ENCODE measurements around the gene DCHS1.

DNA sequence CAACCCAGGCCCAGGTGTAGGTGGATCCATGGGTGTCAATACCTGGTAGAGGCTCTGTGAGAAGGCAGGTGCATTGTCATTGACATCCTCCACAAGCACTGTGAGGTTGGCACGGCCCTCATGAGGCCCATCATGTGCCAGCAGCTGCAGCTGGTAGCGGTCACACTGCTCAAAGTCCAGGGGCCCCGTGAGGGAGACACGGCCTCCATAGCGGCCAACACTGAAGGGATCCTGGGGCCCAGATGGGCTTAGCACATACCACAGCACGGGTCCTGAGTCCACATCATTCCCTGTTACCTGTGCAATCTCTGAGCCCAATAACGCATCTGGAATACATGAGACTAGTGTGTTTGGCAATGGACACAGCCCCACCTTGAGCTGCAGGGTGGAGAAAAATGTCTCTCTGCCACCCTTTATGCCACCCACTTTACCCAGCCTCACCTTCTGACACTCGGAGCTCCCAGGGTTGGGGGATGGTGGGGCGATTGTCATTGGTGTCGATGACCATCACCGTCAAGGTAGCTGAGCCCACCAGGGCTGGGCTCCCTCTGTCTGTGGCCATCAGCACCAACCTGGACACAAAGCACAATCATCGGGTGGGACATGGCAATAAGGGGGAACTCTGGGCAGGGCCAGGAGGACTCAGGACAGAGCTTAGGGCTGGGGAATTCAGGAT is 30.3 kb downstream of the DCHS1 start:
- TF ChIP-seq CTCF (IDR thresholded peaks at IDR 0.05; ENCODE audit: low read depth, low read length) (no peak), EZH2phosphoT487 (IDR thresholded peaks at IDR 0.05; ENCODE audit: low read depth) (no peak)
